Neuron (in vitro differentiated cells): ENCODE data around the gene CCDC86.

Source experiments
- H2AFZ ChIP-seq: one replicate; pipeline ENCODE4 v1.6.1; 2013; ENCODE audit warnings: low read depth, mild to moderate bottlenecking, inconsistent platforms, low read length, moderate library complexity
- H3K27me3 ChIP-seq: one replicate; pipeline ENCODE4 v1.6.1; 2013; ENCODE audit warnings: low read length; ENCODE audit not compliant: insufficient read depth
- H3K36me3 ChIP-seq: one replicate; pipeline ENCODE4 v1.6.1; 2013; ENCODE audit warnings: low read length; ENCODE audit not compliant: insufficient read depth
- H3K4me1 ChIP-seq: one replicate; pipeline ENCODE4 v1.6.1; 2013; ENCODE audit warnings: low read length; ENCODE audit not compliant: insufficient read depth
- H3K4me3 ChIP-seq: 2 replicates; pipeline ENCODE4 v1.5.1; 2013; ENCODE audit warnings: mild to moderate bottlenecking, low read length, moderate library complexity
- H3K9me3 ChIP-seq: one replicate; pipeline ENCODE4 v1.6.1; 2013; ENCODE audit warnings: low read length

The CCDC86 gene

DNA sequence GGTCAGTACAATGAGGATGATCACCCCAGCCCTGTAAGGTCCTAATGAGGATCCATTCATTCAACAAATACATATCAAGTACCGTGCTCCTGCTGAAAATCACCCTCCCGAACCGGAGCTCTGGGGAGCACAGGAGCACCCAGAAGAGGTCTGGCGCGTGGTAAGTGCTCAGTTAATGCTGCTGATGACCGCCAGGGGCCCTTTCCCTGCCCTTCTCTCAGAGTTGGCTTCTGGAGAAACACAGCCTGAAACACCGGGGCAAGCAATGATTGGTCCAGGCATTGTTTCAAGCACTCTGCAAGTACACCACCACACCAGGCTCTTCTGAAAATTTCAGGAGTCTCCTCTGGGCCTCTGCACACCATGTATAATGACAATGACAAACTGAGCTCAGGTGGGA is 3.8 kb upstream of the CCDC86 start:
- H3K4me3 ChIP-seq: no peak overlapping the region
- H3K27me3 ChIP-seq: peaks cover 17% of the 10 kb centered on the region
- peaks cover 10% of the 10 kb centered on the region for H3K4me1 ChIP-seq
- H3K9me3 ChIP-seq: no peaks in the 10 kb centered on the region
- no peak overlapping the region for H2AFZ ChIP-seq
- no peaks in the 10 kb centered on the region for H3K36me3 ChIP-seq

DNA sequence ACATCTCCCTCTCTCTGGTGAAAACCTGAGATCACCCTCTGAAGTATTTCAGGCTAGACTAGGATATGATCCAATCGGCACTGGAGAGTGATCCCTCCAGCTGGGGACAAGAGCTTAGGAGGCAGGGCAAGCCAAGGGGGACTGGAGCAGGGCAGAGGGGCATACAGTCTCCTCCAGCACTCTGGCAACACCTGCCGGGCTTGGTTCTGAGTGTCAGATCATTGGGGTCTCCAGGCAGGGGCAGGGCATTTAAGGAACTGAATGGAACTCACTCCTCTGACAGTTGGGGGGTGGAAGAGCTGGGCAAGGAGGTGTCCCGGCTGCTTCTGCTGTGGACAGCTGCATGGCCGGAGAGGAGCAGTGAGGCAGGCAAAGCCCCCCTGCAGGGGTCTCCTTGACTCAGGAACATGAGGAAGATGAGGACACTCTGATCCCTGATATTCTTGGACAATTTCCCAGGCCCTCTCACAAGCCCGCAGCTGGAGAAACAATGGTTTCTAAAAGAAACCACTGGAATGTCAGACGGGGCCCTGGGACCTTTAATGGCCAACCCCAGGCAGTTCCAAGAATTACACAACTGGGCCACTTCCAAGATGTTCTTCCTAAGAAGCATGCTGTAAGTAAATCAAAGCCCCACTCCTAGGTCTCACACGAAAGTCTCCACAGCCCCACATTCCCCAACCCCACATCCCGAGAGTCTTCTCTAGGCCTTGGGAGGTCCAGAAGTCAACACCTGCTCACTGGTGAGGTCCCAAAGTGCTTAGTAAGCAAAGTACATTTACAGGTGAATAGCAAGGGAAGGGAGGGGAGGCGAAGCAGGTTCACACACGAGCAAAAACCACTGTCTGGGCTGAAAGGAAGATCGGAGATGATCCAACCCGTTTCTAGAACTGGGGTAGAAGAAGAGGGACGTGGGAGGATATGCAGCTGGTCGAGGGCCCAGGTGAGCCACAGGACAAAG is 1.2 kb upstream of the CCDC86 start:
- Histone ChIP-seq H3K36me3 (no peaks in the 10 kb centered on the region), H3K9me3 (no peaks in the 10 kb centered on the region), H3K4me3 (no peak overlapping the region), H2AFZ (peak overlapping the region; percentile 87), H3K27me3 (peaks cover 9% of the 10 kb centered on the region), H3K4me1 (peaks cover 34% of the 10 kb centered on the region)

DNA sequence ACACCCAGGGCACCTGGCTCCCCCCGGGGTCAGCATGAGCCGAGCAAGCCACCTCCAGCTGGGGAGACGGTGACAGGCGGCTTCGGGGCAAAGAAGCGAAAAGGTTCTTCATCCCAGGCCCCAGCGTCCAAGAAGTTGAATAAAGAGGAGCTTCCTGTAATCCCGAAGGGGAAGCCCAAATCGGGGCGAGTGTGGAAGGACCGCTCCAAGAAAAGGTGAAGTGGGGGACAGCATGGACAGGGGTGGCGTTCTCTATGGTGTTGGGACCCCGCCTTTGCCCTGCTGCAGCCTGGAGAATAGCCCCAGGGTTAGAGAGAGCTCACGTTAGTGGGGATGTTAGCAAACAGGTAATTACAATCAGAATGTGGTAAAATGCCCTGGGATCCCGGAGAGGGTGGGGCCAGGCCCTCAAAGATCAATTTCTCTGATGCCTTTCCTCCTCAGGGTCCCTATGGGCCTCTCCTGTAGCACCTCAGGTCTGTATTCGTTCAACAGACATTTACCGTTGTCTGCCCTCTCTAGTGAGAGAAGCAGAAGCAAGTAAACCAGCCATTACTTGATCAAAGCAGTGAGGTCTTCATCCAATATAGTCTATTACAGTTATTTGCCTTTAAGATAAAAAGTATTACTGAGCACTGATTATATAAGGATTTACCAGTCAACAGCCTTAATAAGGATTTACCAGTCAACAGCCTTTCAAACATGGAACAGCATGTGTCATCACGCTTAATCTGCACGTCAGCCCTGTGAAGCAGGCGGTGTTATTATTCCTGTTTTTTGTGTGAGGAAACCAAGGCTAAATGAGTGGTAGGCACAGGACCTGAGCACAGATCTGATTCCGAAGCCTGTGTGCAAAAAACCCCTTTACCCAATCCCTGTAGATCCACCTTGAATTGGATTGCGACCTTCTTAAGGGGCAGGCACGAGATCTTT is 1.0 kb downstream of the CCDC86 start:
- no peaks in the 10 kb centered on the region for H3K27me3 ChIP-seq
- no peaks in the 10 kb centered on the region for H3K9me3 ChIP-seq
- H3K4me3 ChIP-seq: peak overlapping the region; percentile 65
- H2AFZ ChIP-seq: peak overlapping the region; percentile 87
- H3K36me3 ChIP-seq: no peaks in the 10 kb centered on the region
- peaks cover 34% of the 10 kb centered on the region for H3K4me1 ChIP-seq

DNA sequence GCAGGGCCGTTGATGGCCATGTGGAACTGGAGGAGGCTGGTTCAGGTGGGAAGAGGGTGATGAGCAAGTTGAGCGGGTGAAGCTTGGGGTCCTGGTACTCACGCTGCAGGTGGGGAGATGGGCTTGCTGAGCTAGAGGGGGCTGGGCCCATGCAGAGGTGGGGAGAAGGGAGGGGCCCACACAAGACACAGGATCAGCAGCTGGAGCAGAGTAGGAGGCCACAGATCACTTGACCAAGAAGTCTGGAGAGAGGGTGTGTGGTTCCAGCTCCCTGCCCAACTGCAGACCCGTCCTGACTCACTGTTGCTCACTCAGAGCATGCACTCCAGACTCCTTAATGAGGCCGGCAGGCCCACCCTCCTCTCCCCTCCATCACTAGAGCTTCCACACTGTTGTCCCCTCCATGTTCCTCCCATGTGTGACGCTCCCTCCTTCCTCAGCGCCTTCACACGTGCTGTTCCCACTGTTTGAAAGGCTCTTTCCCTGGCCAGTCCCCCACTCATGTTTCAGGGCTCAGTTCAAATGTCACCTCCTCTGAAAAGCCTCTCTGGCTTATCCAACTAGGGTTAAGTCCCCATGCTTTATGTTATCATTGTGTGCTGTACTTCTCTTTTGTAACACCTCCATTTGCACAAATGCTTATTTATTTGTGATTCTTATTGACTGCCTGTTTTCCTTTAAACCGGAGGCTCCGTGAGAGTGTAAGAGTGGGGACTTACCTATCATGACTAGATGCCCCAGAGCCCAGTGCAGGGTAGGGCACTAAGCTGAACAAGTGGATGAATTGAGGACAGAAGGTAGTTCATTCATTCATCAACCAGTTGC is 2.3 kb downstream of the CCDC86 start:
- Histone ChIP-seq H3K27me3 (no peaks in the 10 kb centered on the region), H2AFZ (no peak overlapping the region), H3K36me3 (peaks cover 5% of the 10 kb centered on the region), H3K9me3 (no peaks in the 10 kb centered on the region), H3K4me1 (peaks cover 34% of the 10 kb centered on the region), H3K4me3 (peak overlapping the region; percentile 65)

DNA sequence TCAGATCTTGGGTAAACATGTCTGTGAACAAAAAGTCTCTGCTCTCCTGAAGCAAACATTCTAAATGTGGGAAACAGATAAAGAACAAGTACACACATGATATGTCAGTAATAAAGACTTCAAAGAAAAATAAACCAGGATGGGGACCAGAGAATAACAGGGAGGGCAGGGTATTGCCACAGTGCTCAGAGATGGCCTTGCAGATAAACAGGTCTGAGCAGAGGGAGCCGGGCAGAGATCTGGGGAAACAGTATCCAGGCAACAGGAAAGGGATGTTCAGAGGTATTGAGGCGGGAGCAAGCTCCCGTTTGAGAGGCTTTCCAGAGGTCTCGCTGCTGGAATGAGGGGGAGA is 2.9 kb downstream of the CCDC86 start:
- H3K4me3 ChIP-seq: no peak overlapping the region
- H3K9me3 ChIP-seq: no peaks in the 10 kb centered on the region
- H3K27me3 ChIP-seq: no peaks in the 10 kb centered on the region
- no peak overlapping the region for H2AFZ ChIP-seq
- H3K36me3 ChIP-seq: peaks cover 8% of the 10 kb centered on the region
- H3K4me1 ChIP-seq: peaks cover 34% of the 10 kb centered on the region

DNA sequence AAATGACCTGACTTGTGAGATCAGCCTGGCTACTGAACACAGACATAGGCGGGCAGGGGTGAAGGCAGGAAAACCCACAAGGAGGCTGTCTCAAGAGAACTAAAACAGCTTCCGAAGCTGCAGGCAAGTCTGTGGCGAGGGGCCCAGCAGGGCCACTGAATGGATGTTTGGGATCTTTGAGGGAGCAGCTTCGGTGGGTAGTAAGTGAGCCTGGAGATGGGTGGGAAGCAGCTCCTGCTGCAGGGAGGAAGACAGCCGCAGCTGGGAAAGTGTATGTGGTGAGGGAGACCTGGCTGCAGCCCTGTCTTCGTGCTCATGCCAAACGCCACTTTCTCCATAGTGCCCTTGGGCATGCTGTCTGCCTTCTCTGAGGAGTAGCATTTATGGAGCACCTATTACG is 3.4 kb downstream of the CCDC86 start:
- Histone ChIP-seq H2AFZ (no peak overlapping the region), H3K4me3 (no peak overlapping the region)

DNA sequence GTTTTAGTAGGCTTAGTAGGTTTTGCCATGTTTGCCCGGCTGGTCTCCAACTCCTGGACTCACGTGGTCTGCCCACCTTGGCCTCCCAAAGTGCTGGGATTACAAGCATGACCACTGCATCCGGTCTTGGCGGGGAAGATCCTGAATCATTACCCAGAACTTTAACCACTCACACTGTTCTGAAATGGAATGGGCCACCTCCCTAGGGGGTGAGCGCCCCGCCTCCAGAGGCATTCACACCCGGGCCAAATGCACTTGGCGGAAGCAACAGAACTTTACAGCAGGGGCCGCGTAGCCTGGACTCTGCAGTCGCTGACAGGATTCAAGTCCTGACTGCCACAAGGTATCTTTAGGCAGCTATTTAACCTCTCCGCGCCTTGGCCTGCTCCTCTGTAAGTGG is 5.4 kb downstream of the CCDC86 start:
- H3K36me3 ChIP-seq: peaks cover 25% of the 10 kb centered on the region
- no peak overlapping the region for H3K4me3 ChIP-seq
- H3K27me3 ChIP-seq: no peaks in the 10 kb centered on the region
- no peak overlapping the region for H2AFZ ChIP-seq
- no peaks in the 10 kb centered on the region for H3K9me3 ChIP-seq
- H3K4me1 ChIP-seq: peaks cover 30% of the 10 kb centered on the region

More for the DNA sequence above, 3.4 kb downstream of the CCDC86 start:
- Histone ChIP-seq H3K4me1 (peaks cover 34% of the 10 kb centered on the region), H3K9me3 (no peaks in the 10 kb centered on the region), H3K36me3 (peaks cover 10% of the 10 kb centered on the region), H3K27me3 (no peaks in the 10 kb centered on the region)

DNA sequence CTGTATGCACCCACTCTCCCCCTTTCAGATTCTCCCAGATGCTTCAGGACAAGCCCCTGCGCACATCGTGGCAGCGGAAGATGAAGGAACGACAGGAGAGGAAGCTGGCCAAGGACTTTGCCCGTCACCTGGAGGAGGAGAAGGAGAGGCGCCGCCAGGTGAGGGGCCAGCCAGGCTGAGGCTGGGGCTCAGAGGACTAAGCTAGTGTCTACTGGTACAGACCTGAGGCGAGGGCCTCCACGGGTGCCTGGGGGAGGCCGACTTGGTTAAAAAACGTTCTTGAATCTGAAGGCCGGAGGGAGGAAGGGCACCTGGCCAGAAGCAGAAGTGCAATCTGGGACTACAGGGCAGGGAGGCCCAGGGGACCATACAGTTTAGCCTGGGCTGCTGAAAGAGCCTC is 6.0 kb downstream of the CCDC86 start:
- Histone ChIP-seq H3K27me3 (no peaks in the 10 kb centered on the region), H3K9me3 (no peaks in the 10 kb centered on the region), H3K36me3 (peaks cover 25% of the 10 kb centered on the region)

DNA sequence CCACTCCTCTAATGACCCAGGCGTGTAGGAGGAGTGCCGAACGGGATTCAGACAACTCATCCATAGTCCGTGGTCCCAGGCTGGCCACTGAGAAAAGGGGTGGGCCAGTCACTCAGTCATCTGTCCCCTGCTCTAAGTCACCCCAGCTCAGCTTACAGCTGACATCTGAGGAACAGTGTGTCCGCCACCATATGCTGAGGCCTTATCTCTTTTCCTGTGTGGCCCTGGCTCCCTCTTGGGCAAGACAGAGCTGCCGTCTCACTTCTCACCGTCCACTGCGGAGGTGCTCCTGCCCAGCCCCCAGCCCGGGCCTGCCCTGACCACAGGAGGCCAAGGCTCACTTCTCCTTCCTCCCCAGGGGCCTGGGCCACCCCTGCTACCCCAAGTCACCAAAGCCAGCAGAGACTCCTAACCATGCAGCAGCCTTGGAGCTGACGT is 6.8 kb downstream of the CCDC86 start:
- H3K36me3 ChIP-seq: peaks cover 25% of the 10 kb centered on the region

More for the DNA sequence above, 6.0 kb downstream of the CCDC86 start:
- no peak overlapping the region for H3K4me3 ChIP-seq
- no peak overlapping the region for H2AFZ ChIP-seq
- peaks cover 26% of the 10 kb centered on the region for H3K4me1 ChIP-seq

DNA sequence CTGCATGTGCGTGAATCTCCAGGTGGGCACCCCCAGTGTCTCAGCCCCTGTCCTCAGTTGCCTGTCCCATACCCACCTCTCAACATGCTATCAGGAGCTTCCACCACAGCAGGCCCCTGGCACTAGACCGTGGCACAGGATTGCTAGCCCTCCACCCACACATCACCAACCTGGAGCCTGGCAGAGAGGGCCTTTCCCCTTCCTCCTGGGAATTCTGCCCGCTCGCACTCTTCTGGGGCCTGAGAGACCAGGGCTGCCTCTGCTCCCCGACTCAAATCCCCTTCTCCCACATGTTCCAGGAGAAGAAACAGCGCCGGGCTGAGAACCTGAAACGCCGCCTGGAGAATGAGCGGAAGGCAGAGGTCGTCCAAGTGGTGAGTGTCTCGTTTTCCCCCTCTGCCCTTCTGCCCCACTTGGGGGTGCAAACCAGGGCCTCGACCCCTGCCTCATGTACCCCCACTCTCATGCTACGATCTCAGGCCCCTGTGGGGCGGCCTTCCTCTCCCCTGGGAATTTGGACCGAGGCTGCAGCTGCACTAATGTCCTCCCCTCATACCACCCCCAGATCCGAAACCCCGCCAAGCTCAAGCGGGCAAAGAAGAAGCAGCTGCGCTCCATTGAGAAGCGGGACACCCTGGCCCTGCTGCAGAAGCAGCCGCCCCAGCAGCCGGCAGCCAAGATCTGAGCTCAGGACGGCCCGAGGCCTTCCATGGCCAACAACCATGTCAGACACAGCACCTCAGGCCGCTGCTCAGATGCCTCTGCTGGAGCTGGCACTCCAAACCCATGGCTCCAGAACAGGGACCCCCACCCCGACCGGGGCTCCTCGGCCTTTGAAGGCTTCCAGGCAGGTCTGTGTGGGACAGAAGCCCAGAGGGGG is 8.0 kb downstream of the CCDC86 start:
- peaks cover 25% of the 10 kb centered on the region for H3K36me3 ChIP-seq
- peaks cover 7% of the 10 kb centered on the region for H3K4me1 ChIP-seq
- H3K4me3 ChIP-seq: no peak overlapping the region
- no peak overlapping the region for H2AFZ ChIP-seq
- no peaks in the 10 kb centered on the region for H3K9me3 ChIP-seq
- H3K27me3 ChIP-seq: no peaks in the 10 kb centered on the region

More for the DNA sequence above, 6.8 kb downstream of the CCDC86 start:
- Histone ChIP-seq H2AFZ (no peak overlapping the region), H3K4me3 (no peak overlapping the region), H3K27me3 (no peaks in the 10 kb centered on the region), H3K9me3 (no peaks in the 10 kb centered on the region), H3K4me1 (peaks cover 18% of the 10 kb centered on the region)

DNA sequence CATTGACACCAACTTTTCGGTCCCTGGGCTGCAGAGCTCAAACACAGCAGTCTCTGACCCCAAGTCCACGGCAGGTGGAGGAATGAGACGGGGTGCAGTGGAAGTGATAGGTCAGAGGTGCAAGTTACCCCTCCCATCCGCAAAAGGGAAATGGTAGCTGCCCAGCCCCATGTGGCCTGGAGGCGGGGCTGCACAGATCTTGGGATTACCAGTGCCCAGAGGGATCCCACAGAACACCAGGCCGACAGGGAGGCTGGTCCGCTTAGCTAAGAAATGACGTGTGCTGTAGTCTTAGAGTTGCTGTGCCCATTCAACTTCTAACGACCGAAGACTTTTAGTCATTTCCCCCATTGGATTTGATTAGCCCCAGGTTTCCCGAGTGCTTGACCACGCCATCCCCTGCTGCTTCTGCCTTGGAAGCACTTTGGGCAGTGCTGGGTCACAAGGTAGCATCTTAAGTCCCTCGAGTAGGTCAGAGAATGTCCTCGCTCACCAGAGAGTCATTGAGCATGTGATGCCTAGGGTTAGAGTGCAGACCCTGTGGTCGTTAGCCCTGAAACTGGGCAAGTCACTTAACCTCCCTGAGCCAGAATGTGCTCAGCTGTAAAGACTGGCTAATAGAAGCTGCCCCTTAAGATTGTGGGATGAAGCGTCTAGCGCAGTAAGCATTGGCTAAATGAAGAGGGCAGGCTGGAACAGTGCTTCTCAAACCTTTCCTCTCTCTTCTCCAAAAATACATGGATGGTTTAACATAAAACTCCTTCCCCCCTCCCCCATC is 9.6 kb downstream of the CCDC86 start:
- no peaks in the 10 kb centered on the region for H3K4me1 ChIP-seq
- H2AFZ ChIP-seq: no peak overlapping the region
- no peaks in the 10 kb centered on the region for H3K9me3 ChIP-seq
- peaks cover 25% of the 10 kb centered on the region for H3K36me3 ChIP-seq
- no peak overlapping the region for H3K4me3 ChIP-seq
- no peaks in the 10 kb centered on the region for H3K27me3 ChIP-seq
